Measurements from ENCODE around the gene RBM10. TPM values are rescaled to one million over a fixed set of nuclear protein-coding genes. Genes with fewer than 3 reads are reported as not detected.

Gene RBM10
- total and polyA plus RNA-seq, 2 of the 13 experiments (the other 11 are each of a cell fraction or from before 2014, with no cell fraction given): 15.9 to 43.1 TPM

GRCh38 chrX:47097018-47097417 lies 48.0 kb upstream of the RBM10 start:
- ATAC-seq: no peak
- POLR2A ChIA-PET: no interaction called here
- H3K27ac ChIP-seq (ENCODE audit: extremely low read length, insufficient read depth, low read length): no peak overlapping the region

GRCh38 chrX:47098338-47099094 lies 46.5 kb upstream of the RBM10 start:
- 80% methylated on average over 2 of the region's 2 CpGs for WGBS (ENCODE audit: low lambda C conversion rate)
- ChIA-PET POLR2A (no interaction called here), CTCF (ENCODE audit: low intra/inter-chr PET ratio, low total read pairs) (no interaction called here)
- Histone ChIP-seq H2AFZ (ENCODE audit: low read length) (no peak overlapping the region), H3K79me2 (ENCODE audit: insufficient read depth, low read length) (no peaks in the 10 kb centered on the region), H3K4me3 (replicated peaks in 1 of 3; ENCODE audit: insufficient read depth in 1 of 3, low read depth in 2 of 3, low read length in 3 of 3) (no peak overlapping the region), H3K36me3 (replicated peaks in 1 of 2; ENCODE audit: control insufficient read depth in 1 of 2, insufficient read depth in 2 of 2, low read length in 2 of 2) (peaks cover 2 to 21% of the 10 kb centered on the region in 2 experiments; a peak in 3 of 5 replicates), H3K27me3 (ENCODE audit: control insufficient read depth in 1 of 2, insufficient read depth in 2 of 2, low read length in 2 of 2) (no peaks in the 10 kb centered on the region), H3K27ac (ENCODE audit: extremely low read length, insufficient read depth, low read length) (no peak overlapping the region), H3K9me3 (ENCODE audit: low read length) (no peaks in the 10 kb centered on the region), H3K4me1 (ENCODE audit: insufficient read depth, low read length) (no peaks in the 10 kb centered on the region), H4K20me1 (ENCODE audit: insufficient read depth, low read length) (no peaks in the 10 kb centered on the region), H3K9ac (ENCODE audit: insufficient read depth, low read depth, low read length) (no peak overlapping the region), H3K4me2 (ENCODE audit: low read depth, low read length) (no peak overlapping the region)
- no TSS peak for BruUV-seq (replicated peaks)
- TF ChIP-seq REST (IDR thresholded peaks at IDR 0.05; ENCODE audit: borderline replicate concordance in 1 of 2, low read depth in 1 of 2, low read length in 2 of 2): peak; percentile 1 to 80
- TF ChIP-seq GPBP1L1 (CRISPR knock-in tag; IDR thresholded peaks at IDR 0.05): no peak
- no peak for DNase-seq (ENCODE audit: low spot score)
- in situ Hi-C loops (cut with HindIII; ENCODE audit: extremely low pct_ligation_motif_present, low pct_unique_long_range_greater_than_20kb) (no loop called here), intact Hi-C loops (cut with micrococcal nuclease; ENCODE audit: unreplicated experiment) (no loop called here)
- no peak for ATAC-seq
- FAIRE-seq: no peak

More at GRCh38 chrX:47097018-47097417, 48.0 kb upstream of the RBM10 start:
- no peak overlapping the region for H2AFZ ChIP-seq (ENCODE audit: low read length)
- H3K9me3 ChIP-seq (ENCODE audit: low read length): no peaks in the 10 kb centered on the region
- H3K4me1 ChIP-seq (ENCODE audit: insufficient read depth, low read length): peaks cover 8% of the 10 kb centered on the region
- in situ Hi-C loops (cut with HindIII; ENCODE audit: extremely low pct_ligation_motif_present, low pct_unique_long_range_greater_than_20kb) (no loop called here), intact Hi-C loops (cut with micrococcal nuclease; ENCODE audit: unreplicated experiment) (no loop called here)
- BruUV-seq (replicated peaks): no TSS peak
- H3K4me3 ChIP-seq (replicated peaks in 1 of 3; ENCODE audit: insufficient read depth in 1 of 3, low read depth in 2 of 3, low read length in 3 of 3): no peak overlapping the region
- FAIRE-seq (no peak), DNase-seq (ENCODE audit: low spot score) (no peak)
- no peak for TF ChIP-seq TERF1 (CRISPR knock-in tag; IDR thresholded peaks at IDR 0.05)
- no peak for TF ChIP-seq AKAP8 (CRISPR knock-in tag; IDR thresholded peaks at IDR 0.05)
- no peak for TF ChIP-seq ESRRA (CRISPR knock-in tag; IDR thresholded peaks at IDR 0.05; ENCODE audit: low read depth)
- TF ChIP-seq CENPBD1 (CRISPR knock-in tag; IDR thresholded peaks at IDR 0.05; ENCODE audit: borderline replicate concordance, low read depth): no peak
- no peak for TF ChIP-seq ZKSCAN5 (CRISPR knock-in tag; IDR thresholded peaks at IDR 0.05)
- no peak overlapping the region for H3K9ac ChIP-seq (ENCODE audit: insufficient read depth, low read depth, low read length)
- no peak overlapping the region for H3K4me2 ChIP-seq (ENCODE audit: low read depth, low read length)
- H3K27me3 ChIP-seq (ENCODE audit: control insufficient read depth in 1 of 2, insufficient read depth in 2 of 2, low read length in 2 of 2): no peaks in the 10 kb centered on the region
- no peaks in the 10 kb centered on the region for H3K79me2 ChIP-seq (ENCODE audit: insufficient read depth, low read length)
- CTCF ChIA-PET (ENCODE audit: low intra/inter-chr PET ratio, low total read pairs): no interaction called here
- WGBS (ENCODE audit: low lambda C conversion rate): 100% methylated on average over 4 of the region's 4 CpGs
- H4K20me1 ChIP-seq (ENCODE audit: insufficient read depth, low read length): no peaks in the 10 kb centered on the region
- H3K36me3 ChIP-seq (replicated peaks in 1 of 2; ENCODE audit: control insufficient read depth in 1 of 2, insufficient read depth in 2 of 2, low read length in 2 of 2): peaks cover 2 to 21% of the 10 kb centered on the region in 2 experiments; a peak in 3 of 5 replicates

Data from HepG2 (cell line).